ENCODE data around the gene CRTC2. TPM values are rescaled to one million over a fixed set of nuclear protein-coding genes. Genes with fewer than 3 reads are reported as not detected.

CRTC2 gene
- total and polyA plus RNA-seq, 12 donors: 8.4 to 138 (median 31.8) TPM

- Histone ChIP-seq H3K27me3 (no peaks in the 10 kb centered on the region), H3K4me3 (peak within 1 kb of the TSS; percentile 52 to 87 (median 78)), H3K36me3 (replicated peaks in 1 of 2) (peaks cover 0 to 45% of the 10 kb centered on the region in 2 donors), H3K27ac (peak within 1 kb of the TSS; percentile 34 to 93 (median 90)), H3K4me1 (replicated peaks in 1 of 2) (peaks cover 17 to 18% of the 10 kb centered on the region in 2 donors), H3K9me3 (replicated peaks in 1 of 3) (no peaks in the 10 kb centered on the region)
- TF ChIP-seq POLR2A (IDR thresholded peaks at IDR 0.05) (peak; percentile 82 to 84), CTCF (IDR thresholded peaks at IDR 0.05) (peak in 1 of 6 experiments; percentile 12)
- peak; percentile 88 to 96 (median 92) for DNase-seq
- WGBS, 4 donors: 0 to 1% (median 0%) methylated on average over 40 to 75 of the region's 75 CpGs
- intact Hi-C loops (cut with DNase I): no loop called here
Observed at GRCh38 chr1:153977250-153978240, 19.1 kb upstream of the CRTC2 start, which contains the start of gene JTB. Gene JTB (minus strand): TSS chr1:153977674. CDS start chr1:153977252, 422 bp downstream.

- peaks cover 0 to 42% of the 10 kb centered on the region in 2 donors for H3K36me3 ChIP-seq (replicated peaks in 1 of 2)
- intact Hi-C loops (cut with DNase I): no loop called here
Observed at GRCh38 chr1:153976819-153977249, 18.4 kb upstream of the CRTC2 start.

GRCh38 chr1:153973525-153973924 is 15.1 kb upstream of the CRTC2 start:
- no peaks in the 10 kb centered on the region for H3K9me3 ChIP-seq (replicated peaks in 1 of 3)
- 74 to 80% (median 74%) methylated on average over 7 of the region's 7 CpGs for WGBS, 4 donors
- H3K36me3 ChIP-seq (replicated peaks in 1 of 2): peaks cover 0 to 35% of the 10 kb centered on the region in 2 donors
- TF ChIP-seq CTCF (IDR thresholded peaks at IDR 0.05): no peak
- TF ChIP-seq POLR2A (IDR thresholded peaks at IDR 0.05): no peak
- H3K4me1 ChIP-seq (replicated peaks in 1 of 2): peaks cover 16 to 20% of the 10 kb centered on the region in 2 donors
- H3K27me3 ChIP-seq: no peaks in the 10 kb centered on the region
- no peak overlapping the region for H3K27ac ChIP-seq
- intact Hi-C loops (cut with DNase I): no loop called here
- DNase-seq: no peak
- no peak overlapping the region for H3K4me3 ChIP-seq

More at GRCh38 chr1:153976819-153977249, 18.4 kb upstream of the CRTC2 start:
- Histone ChIP-seq H3K4me3 (peak overlapping the region; percentile 52 to 87 (median 78)), H3K4me1 (replicated peaks in 1 of 2) (peaks cover 17 to 18% of the 10 kb centered on the region in 2 donors), H3K27me3 (no peaks in the 10 kb centered on the region), H3K27ac (peak overlapping the region; percentile 34 to 93 (median 90)), H3K9me3 (replicated peaks in 1 of 3) (no peaks in the 10 kb centered on the region)
- DNase-seq: peak in 1 of 7 donors; percentile 44
- TF ChIP-seq POLR2A (IDR thresholded peaks at IDR 0.05): no peak
- 0 to 1% (median 0%) methylated on average over 11 to 16 of the region's 16 CpGs for WGBS, 4 donors

- intact Hi-C loops (cut with DNase I): no loop called here
- TF ChIP-seq POLR2A (IDR thresholded peaks at IDR 0.05): no peak
- TF ChIP-seq CTCF (IDR thresholded peaks at IDR 0.05): no peak
- Histone ChIP-seq H3K9me3 (replicated peaks in 1 of 3) (no peaks in the 10 kb centered on the region), H3K4me1 (replicated peaks in 1 of 2) (peaks cover 11 to 19% of the 10 kb centered on the region in 2 donors), H3K4me3 (no peak overlapping the region), H3K36me3 (replicated peaks in 1 of 2) (peaks cover 0 to 35% of the 10 kb centered on the region in 2 donors), H3K27me3 (no peaks in the 10 kb centered on the region), H3K27ac (no peak overlapping the region)
- DNase-seq: no peak
- WGBS, 4 donors: 88 to 95% (median 94%) methylated on average over 3 of the region's 3 CpGs
Observed at GRCh38 chr1:153973071-153973470, 14.7 kb upstream of the CRTC2 start.

Data from adrenal gland (tissue), 12 donors.